ENCODE data around the gene ULK1.

DNA sequence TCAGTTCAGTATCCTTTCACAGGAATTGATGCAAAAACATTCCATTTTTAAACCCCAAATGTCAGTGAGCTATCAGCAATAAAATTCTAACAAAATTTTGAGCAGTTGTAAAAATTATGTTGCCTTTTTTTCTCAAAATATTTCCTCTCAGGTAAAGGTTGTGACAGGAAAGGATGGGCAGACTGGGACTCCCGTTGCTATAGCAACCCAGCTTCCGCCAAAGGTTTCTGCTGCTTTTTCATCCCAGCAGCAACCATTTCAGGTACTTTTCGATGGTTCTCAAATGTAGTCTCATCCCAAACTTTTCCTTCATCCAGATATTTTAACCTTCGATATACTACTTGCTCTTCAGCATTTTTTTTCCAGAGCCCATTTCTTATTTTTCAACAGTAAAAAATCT, 69.0 kb downstream of the ULK1 start:
- no peak for TF ChIP-seq SPI1 (IDR thresholded peaks at IDR 0.05; ENCODE audit: low read depth, low read length)
- no peak for TF ChIP-seq POLR2A (IDR thresholded peaks at IDR 0.05; ENCODE audit: low read depth, low read length)
- TF ChIP-seq POLR2AphosphoS5 (IDR thresholded peaks at IDR 0.05; ENCODE audit: low read depth, low read length) = no peak
- TF ChIP-seq PAX5 (IDR thresholded peaks at IDR 0.05; ENCODE audit: insufficient read depth, low read length, severe bottlenecking) = no peak
- TF ChIP-seq TAF1 (IDR thresholded peaks at IDR 0.05; ENCODE audit: low read depth, low read length) = no peak
- no peak for TF ChIP-seq POU2F2 (IDR thresholded peaks at IDR 0.05; ENCODE audit: low read depth, low read length)
